Lung (tissue), 12 donors: ENCODE measurements around the gene SNTG2. TPM values are rescaled to one million over a fixed set of nuclear protein-coding genes. Genes with fewer than 3 reads are reported as not detected.

Experiments used
- ATAC-seq: fragments of 200-7000 bp; cut with Tn5 transposase; one replicate; pipeline ENCODE4 v1.9.1; 2020; ENCODE audit warnings: moderate number of reproducible peaks; ENCODE audit not compliant: insufficient read depth, low FRiP score
- DNase-seq, 3 donors: peaks; one replicate each; pipeline ENCODE4 v3.0.0-alpha.2; 2013 to 2017
- H3K27ac ChIP-seq, 2 donors: one replicate each; pipeline ENCODE4 v1.5.1; 2013; ENCODE audit warnings: mild to moderate bottlenecking in 2 of 2, moderate library complexity in 2 of 2, control low read depth in 1 of 2, inconsistent platforms in 1 of 2, low read depth in 1 of 2, low read length in 1 of 2
- H3K27me3 ChIP-seq, 3 donors: one replicate each; pipeline ENCODE4 v1.5.1; 2013; ENCODE audit warnings: low read length in 2 of 3; ENCODE audit not compliant: control insufficient read depth in 3 of 3, insufficient read depth in 3 of 3
- H3K36me3 ChIP-seq, 4 donors: one replicate each; pipeline ENCODE4 v1.5.1; 2013; ENCODE audit warnings: low read length in 4 of 4, mild to moderate bottlenecking in 1 of 4, moderate library complexity in 1 of 4; ENCODE audit not compliant: control insufficient read depth in 4 of 4, insufficient read depth in 4 of 4
- H3K4me1 ChIP-seq, 5 donors: one replicate each; pipeline ENCODE4 v1.5.1; 2013; ENCODE audit warnings: low read length in 5 of 5, mild to moderate bottlenecking in 2 of 5, moderate library complexity in 1 of 5; ENCODE audit not compliant: control insufficient read depth in 5 of 5, insufficient read depth in 5 of 5
- H3K4me3 ChIP-seq: one replicate; pipeline ENCODE4 v1.5.1; 2013; ENCODE audit warnings: mild to moderate bottlenecking, control low read depth, moderate library complexity
- H3K9ac ChIP-seq, 2 donors: one replicate each; pipeline ENCODE4 v1.5.1; 2013; ENCODE audit warnings: low read length in 2 of 2, control low read depth in 1 of 2; ENCODE audit not compliant: insufficient read depth in 1 of 2
- H3K9me3 ChIP-seq, 4 donors: one replicate each; pipeline ENCODE4 v1.5.1; 2013; ENCODE audit warnings: low read length in 3 of 4, mild to moderate bottlenecking in 1 of 4, moderate library complexity in 1 of 4; ENCODE audit not compliant: control insufficient read depth in 4 of 4, insufficient read depth in 3 of 4
- CTCF ChIP-seq: IDR thresholded peaks from 2 replicates; pipeline ENCODE4 v1.5.1; 2012; ENCODE audit warnings: mild to moderate bottlenecking; ENCODE audit errors: control extremely low read depth, extremely low read depth
- WGBS, 2 donors: extraction: QIAGEN DNeasy Blood & Tissue Kit; methylation state at CpG; one replicate each; pipeline ENCODE4 v1.1.7; 2013; 5-methylcytosine and 5-hydroxymethylcytosine counted together
- polyA plus RNA-seq, 2 donors: library from polyadenylated mRNA; stranded (reverse); fragments of 200-250 nt; gene quantifications; one replicate each; pipeline ENCODE4 v1.2.1, GENCODE V29; 2013
- total RNA-seq, 2 donors: library from RNA; depleted of rRNA in 1 of 2; stranded (reverse); fragments of >200 nt in 1 of 2; gene quantifications; one replicate each; pipeline ENCODE4 v1.2.1, GENCODE V29; 2014 to 2021
- donor health status: control.
- donor health status: control.
- donor health status: Bipolar disorder and iron deficiency.
- donor health status: healthy.
- donor health status: DM: yes; HTN: yes; CAD: no.

The SNTG2 gene
- total and polyA plus RNA-seq, 4 donors, result 0.31 to 1.8 (median 1.2) TPM

DNA sequence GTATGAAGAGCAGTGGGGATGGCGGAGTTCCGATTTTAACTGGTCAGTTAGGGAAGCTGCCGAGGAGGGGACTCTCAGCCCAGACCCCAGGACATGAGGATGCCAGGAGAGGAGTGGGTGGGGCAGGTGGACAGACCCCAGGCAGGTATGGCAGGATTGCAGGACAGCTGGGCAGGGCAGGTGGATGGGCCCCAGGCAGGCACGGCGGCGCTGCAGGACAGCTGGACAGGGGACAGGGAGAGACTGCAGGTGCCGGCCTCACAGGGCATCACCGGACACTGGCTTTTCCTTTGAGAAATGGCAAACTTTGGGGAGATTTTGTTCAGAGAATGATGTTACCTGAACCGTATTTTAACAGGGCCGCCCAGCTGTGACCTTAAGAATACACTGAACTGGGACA, 127.7 kb downstream of the SNTG2 start:
- no peaks in the 10 kb centered on the region for H3K36me3 ChIP-seq
- H3K27me3 ChIP-seq, result no peaks in the 10 kb centered on the region
- no peak overlapping the region for H3K27ac ChIP-seq
- ATAC-seq, result no peak
- no peak overlapping the region for H3K4me3 ChIP-seq
- no peak for TF ChIP-seq CTCF
- H3K9me3 ChIP-seq, result no peaks in the 10 kb centered on the region
- no peak for DNase-seq
- H3K4me1 ChIP-seq, result no peaks in the 10 kb centered on the region
- H3K9ac ChIP-seq, result no peak overlapping the region
- WGBS, 2 donors, result 85 to 91% methylated on average over 10 of the region's 10 CpGs

DNA sequence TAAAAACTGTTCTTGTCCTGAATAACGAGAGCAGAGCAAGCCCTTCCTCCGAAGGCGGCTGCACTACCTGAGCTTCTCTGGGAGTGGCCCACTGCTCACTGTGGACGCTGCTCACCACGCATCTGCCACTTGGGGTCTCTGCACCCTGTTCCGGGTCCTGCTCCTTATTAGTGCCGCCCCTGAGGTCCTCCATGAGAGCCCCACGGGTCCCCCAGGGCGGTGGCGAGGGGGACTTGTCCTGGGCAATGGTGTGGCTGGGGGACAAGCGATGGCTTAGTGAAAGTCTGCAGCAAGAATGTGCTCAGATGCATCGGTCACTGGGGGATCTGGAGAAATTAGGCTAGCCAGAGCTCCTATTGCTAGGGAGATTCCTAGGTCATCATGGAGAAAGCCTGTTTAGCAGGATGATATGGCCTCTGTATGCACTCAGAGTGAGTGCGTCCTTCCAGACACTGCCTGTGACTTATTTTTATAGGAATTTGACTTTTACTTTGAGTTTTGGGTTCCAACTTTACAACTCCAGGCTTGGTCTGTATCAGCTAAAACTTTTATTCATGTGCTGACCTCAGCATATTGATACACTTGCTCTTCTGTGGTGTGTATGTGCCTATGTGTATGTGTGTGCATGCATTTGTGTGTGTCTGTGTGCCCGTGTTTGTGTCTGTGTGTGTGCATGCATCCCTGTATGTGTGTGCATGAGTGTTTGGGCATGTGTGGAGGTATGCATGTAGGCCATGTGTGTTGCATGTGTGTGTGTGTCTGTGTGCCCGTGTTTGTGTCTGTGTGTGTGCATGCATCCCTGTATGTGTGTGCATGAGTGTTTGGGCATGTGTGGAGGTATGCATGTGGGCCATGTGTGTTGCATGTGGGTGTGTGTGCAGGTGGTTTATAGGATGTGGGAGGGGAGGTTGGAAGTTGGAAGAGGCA, 129.5 kb downstream of the SNTG2 start:
- no peak for DNase-seq
- peaks cover 0 to 3% (median 0%) of the 10 kb centered on the region in 4 donors for H3K9me3 ChIP-seq
- 87 to 91% methylated on average over 15 of the region's 15 CpGs for WGBS, 2 donors

DNA sequence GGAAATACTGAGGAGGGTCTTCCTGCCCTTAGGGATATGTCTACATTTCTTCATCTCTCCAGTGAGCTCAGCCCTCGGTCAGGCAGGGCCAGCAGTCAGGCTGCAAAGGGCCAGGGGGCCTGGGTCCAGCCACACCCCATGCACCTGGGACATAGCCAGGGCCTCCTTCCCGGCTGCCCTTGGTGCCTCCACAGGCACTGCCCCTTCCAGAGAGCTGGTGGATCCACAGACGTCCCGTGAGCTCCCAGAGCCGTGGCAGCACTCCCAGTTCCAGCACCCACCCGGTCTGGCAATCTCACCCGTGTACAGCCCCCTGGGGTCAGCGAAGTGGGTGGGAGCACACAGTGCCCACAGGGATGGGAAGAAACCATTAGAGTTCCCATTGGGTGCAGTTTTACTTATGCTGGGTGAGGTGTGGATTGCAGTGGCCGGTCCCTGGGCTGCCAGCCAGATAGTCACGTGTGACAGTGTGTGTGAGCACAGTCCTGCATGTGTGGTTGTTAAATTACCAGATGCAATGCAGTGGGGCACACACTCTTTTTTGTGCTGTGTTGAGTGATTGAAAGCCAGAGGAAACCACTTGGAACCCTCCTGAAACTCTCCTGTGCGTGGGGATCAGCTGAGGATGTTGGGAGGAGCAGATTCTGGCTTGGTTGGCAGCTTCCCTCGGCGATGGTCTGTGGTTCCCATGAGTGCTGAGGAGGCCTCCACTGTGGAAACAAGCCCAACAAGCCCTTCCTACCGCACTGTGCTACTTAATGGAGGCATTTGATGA, 131.0 kb downstream of the SNTG2 start:
- H3K9me3 ChIP-seq, result peaks cover 0 to 3% (median 0%) of the 10 kb centered on the region in 4 donors
- no peak overlapping the region for H3K9ac ChIP-seq
- H3K36me3 ChIP-seq, result no peaks in the 10 kb centered on the region
- no peaks in the 10 kb centered on the region for H3K4me1 ChIP-seq
- H3K27me3 ChIP-seq, result no peaks in the 10 kb centered on the region
- H3K4me3 ChIP-seq, result no peak overlapping the region
- ATAC-seq (no peak), DNase-seq (peak; percentile 67 to 85 (median 68))
- TF ChIP-seq CTCF, result no peak
- 75 to 81% methylated on average over 14 of the region's 14 CpGs for WGBS, 2 donors
- no peak overlapping the region for H3K27ac ChIP-seq

More for the DNA sequence above, 129.5 kb downstream of the SNTG2 start:
- no peaks in the 10 kb centered on the region for H3K27me3 ChIP-seq
- H3K27ac ChIP-seq, result no peak overlapping the region
- TF ChIP-seq CTCF, result no peak
- H3K4me1 ChIP-seq, result no peaks in the 10 kb centered on the region
- H3K4me3 ChIP-seq, result no peak overlapping the region
- H3K36me3 ChIP-seq, result no peaks in the 10 kb centered on the region
- H3K9ac ChIP-seq, result no peak overlapping the region
- ATAC-seq, result no peak
